Measurements from ENCODE around the gene PAEP. TPM values are rescaled to one million over a fixed set of nuclear protein-coding genes. Genes with fewer than 3 reads are reported as not detected.

PAEP gene
- total and polyA plus RNA-seq, 4 donors: not detected

DNA sequence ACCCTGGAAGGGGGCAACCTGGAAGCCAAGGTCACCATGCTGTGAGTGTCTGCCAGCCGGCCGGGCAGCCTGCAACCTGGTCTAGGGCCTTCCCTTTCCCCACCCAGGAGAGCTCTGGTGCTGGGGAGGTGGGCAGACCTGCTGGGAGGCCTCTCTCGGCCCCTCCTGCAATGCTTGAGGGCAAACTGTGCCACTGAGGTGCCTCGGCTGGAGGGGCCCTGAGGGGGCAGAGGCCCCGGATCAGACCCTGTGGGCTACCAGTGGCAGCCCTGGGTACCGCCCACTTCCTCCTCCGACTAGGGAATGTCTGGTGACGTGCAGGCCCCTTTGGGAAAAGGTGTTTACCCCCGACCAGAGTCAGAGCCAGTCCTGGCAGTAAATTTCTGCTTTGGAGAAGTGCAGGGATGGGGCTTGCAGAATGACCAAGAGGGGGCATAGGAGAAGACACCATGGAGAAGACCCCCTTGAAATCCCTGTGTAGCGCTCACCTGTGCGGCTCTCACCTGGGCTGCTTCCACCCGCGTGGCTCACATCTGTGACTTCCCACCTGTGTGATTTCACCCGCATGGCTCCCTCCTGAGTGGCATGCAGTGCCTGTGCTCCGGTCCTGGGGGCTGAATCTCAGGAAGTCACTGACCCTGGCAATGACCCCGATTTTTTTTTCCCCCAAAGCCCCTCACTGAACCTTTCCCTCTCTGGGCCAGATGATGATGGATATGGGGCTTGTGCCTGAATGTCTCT, 39.2 kb upstream of the PAEP start (continued):
- no peak for TF ChIP-seq ZBTB33 (IDR thresholded peaks at IDR 0.05)
- TF ChIP-seq REST (IDR thresholded peaks at IDR 0.05): no peak
- TF ChIP-seq HNF4A (conservative IDR thresholded peaks at IDR 0.05): no peak
- no peak for TF ChIP-seq JUND (IDR thresholded peaks at IDR 0.05)
- TF ChIP-seq YY1 (IDR thresholded peaks at IDR 0.05): no peak

DNA sequence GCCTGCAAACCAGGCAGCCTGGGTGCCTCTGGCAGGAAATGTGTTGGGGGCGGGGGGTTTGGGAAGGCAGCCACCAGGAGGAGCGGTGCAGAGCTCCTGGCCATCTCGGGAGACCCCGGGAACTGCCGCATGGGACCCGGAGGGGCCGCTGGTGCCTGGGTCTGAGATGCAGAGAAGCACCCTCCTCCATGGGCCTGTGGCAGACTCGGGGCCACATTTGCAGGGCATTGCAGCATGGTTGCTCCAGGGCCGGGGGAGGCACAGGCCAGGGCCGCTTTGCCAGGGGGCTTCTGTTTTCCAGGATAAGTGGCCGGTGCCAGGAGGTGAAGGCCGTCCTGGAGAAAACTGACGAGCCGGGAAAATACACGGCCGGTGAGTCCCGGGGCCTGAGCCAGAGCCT, 38.6 kb upstream of the PAEP start:
- Histone ChIP-seq H3K27ac (ENCODE audit: low read depth in 1 of 2, low read length in 2 of 2) (no peak overlapping the region), H3K36me3 (ENCODE audit: control insufficient read depth in 4 of 4, insufficient read depth in 3 of 4, low read depth in 1 of 4, low read length in 3 of 4) (no peaks in the 10 kb centered on the region)
- 76% methylated on average over 17 of the region's 17 CpGs for WGBS

More for the DNA sequence above, 38.6 kb upstream of the PAEP start:
- Histone ChIP-seq H3K9ac (ENCODE audit: low read depth in 1 of 2, low read length in 2 of 2) (no peak overlapping the region), H3K9me3 (ENCODE audit: control insufficient read depth in 4 of 4, low read length in 3 of 4) (no peaks in the 10 kb centered on the region), H3K4me1 (ENCODE audit: control insufficient read depth in 4 of 4, insufficient read depth in 4 of 4, low read length in 3 of 4) (no peaks in the 10 kb centered on the region), H3K4me3 (ENCODE audit: low read depth in 1 of 3, low read length in 3 of 3) (no peak overlapping the region), H3K27me3 (ENCODE audit: control insufficient read depth in 4 of 4, insufficient read depth in 4 of 4, low read length in 3 of 4) (peaks cover 0 to 6% (median 0%) of the 10 kb centered on the region in 4 donors)
- TF ChIP-seq TAF1 (conservative IDR thresholded peaks at IDR 0.05): no peak
- no peak for TF ChIP-seq MAX (IDR thresholded peaks at IDR 0.05)
- no peak for TF ChIP-seq RXRA (IDR thresholded peaks at IDR 0.05)
- no peak for TF ChIP-seq FOXA2 (IDR thresholded peaks at IDR 0.05)
- TF ChIP-seq HNF4G (IDR thresholded peaks at IDR 0.05): no peak
- no peak for TF ChIP-seq ZBTB33 (IDR thresholded peaks at IDR 0.05)
- no peak for TF ChIP-seq CTCF (IDR thresholded peaks at IDR 0.05; ENCODE audit: low read depth, low read length, missing input control)
- no peak for TF ChIP-seq FOXA1 (IDR thresholded peaks at IDR 0.05)
- no peak for TF ChIP-seq RAD21 (IDR thresholded peaks at IDR 0.05)
- TF ChIP-seq NR2F2 (IDR thresholded peaks at IDR 0.05): no peak
- TF ChIP-seq ATF3 (IDR thresholded peaks at IDR 0.05): no peak
- TF ChIP-seq HNF4A (conservative IDR thresholded peaks at IDR 0.05): no peak
- no peak for TF ChIP-seq SP1 (IDR thresholded peaks at IDR 0.05)
- TF ChIP-seq YY1 (IDR thresholded peaks at IDR 0.05): no peak
- TF ChIP-seq JUND (IDR thresholded peaks at IDR 0.05): no peak
- TF ChIP-seq GABPA (IDR thresholded peaks at IDR 0.05 in 1 of 2, conservative IDR thresholded peaks at IDR 0.05 in 1 of 2): no peak
- no peak for TF ChIP-seq EGR1 (IDR thresholded peaks at IDR 0.05; ENCODE audit: low read depth in 2 of 2)
- peak; percentile 26 for DNase-seq (ENCODE audit: low spot score)
